IPS-18c (cell line): ENCODE results near the gene PEX6.

Source experiments
- H3K4me3 ChIP-seq: 2 replicates; pipeline ENCODE4 v1.7.0; 2013; ENCODE audit warnings: low read depth, mild to moderate bottlenecking, low read length, moderate library complexity; ENCODE audit not compliant: insufficient read depth
- H3K9me3 ChIP-seq: one replicate; pipeline ENCODE4 v1.6.1; 2013; ENCODE audit warnings: mild to moderate bottlenecking, low read length, moderate library complexity; ENCODE audit not compliant: control insufficient read depth, insufficient read depth

The PEX6 gene

DNA sequence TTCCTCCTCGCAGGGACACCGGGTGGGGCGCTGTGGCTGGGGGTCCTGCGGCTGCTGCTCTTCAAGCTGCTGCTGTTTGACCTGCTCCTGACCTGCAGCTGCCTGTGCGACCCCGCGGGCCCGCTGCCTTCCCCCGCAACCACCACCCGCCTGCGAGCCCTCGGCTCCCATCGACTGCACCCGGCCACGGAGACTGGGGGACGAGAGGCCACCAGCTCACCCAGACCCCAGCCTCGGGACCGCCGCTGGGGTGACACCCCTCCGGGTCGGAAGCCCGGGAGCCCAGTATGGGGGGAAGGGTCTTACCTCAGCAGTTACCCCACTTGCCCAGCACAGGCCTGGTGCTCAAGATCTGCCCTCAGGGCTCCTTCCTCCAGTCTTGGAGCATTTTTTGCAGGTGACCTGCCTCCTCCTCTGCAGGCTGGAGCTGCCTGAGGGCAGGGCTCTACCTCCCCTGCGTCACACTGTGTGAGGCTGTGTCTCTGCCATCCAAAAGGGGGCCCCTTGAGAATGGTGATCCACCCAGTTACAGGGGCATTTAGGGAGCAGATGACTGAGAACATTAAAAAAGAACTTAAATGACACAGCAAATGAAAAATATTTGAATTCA, 53.6 kb downstream of the PEX6 start:
- Histone ChIP-seq H3K4me3 (no peak overlapping the region; the same call in 1 of the 2 replicates), H3K9me3 (no peaks in the 10 kb centered on the region)

DNA sequence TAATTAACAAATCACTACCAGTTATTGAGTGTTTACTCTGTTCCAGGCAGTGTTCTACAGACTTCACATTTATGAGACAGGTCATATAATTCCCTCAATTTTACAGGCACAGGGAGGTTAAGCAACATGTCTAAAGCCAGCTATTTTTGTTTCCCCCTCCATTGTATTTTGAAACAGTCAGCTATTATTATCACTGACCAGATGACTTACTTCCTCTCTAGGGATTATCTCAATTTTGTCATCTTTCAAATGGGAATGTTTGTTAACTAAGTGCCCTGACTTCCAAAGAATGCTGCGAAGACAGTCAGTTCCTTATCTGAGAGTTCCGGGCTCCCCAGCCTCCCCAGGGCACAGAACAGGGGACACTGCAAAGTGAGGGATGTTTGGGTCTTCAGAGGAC, 55.3 kb downstream of the PEX6 start:
- H3K9me3 ChIP-seq, result no peaks in the 10 kb centered on the region
- H3K4me3 ChIP-seq, result no peak overlapping the region

DNA sequence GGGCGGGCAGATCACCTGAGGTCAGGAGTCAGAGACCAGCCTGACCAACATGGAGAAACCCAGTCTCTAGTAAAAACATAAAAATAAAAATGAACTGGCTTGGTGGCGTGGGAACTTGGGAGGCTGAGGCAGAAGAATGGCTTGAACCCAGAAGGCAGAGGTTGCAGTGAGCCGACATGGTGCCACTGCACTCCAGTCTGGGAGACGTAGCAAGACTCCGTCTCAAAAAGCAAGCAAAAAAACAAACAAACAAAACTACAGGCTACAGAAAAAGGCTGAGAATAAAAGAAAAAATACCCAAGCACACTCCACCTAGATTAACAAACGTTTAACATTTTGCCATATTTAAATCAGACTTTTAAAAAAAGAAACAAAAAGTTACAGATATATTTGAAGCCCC, 57.2 kb downstream of the PEX6 start:
- no peak overlapping the region for H3K4me3 ChIP-seq
- no peaks in the 10 kb centered on the region for H3K9me3 ChIP-seq

DNA sequence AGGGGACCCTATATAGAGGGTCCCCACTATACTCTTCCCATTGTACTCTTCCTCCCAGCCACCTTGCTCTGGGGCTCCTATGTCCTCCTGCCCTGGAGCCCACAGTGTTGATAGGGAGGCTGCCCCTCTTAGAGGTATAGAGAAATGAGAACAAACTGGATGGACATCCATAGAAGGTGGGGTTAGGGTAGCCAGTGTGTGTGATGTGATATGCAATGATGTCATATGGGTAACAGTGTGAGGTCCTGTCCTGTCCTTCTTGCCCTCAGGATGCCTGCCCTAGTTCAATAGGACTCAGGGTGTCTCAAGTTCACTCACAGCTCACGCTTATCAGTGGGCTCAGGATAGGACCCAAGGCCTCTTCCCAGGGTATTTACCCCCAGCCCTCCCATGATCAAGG, 62.7 kb downstream of the PEX6 start:
- Histone ChIP-seq H3K9me3 (no peaks in the 10 kb centered on the region), H3K4me3 (no peak overlapping the region)

DNA sequence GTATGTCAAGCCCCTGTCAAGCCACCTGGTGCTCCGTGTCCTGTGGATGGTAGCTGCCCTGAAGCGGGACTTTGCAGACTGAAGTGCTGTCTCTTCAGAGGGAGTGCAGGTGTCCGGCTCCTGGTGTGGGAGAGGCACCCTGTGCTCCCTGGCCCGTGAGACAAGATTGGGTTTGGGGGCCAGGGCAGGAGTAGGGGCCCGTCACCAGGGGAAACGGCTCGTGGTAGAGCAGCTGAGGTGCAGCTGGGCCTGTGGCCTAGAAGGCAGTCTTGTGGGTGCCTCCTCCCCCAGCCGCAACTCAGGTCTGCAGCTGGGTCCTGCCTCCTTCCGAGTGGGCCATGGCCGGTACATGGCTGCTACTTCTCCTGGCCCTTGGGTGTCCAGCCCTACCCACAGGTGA, 63.2 kb downstream of the PEX6 start, which contains the start of gene PTCRA:
TSS of gene PTCRA (plus strand) at position 322 of the 400 bp plus-strand sequence. CDS start at position 339, 17 bp downstream.
- Histone ChIP-seq H3K9me3 (peaks cover 2% of the 10 kb centered on the region), H3K4me3 (no peak within 1 kb of the TSS)

DNA sequence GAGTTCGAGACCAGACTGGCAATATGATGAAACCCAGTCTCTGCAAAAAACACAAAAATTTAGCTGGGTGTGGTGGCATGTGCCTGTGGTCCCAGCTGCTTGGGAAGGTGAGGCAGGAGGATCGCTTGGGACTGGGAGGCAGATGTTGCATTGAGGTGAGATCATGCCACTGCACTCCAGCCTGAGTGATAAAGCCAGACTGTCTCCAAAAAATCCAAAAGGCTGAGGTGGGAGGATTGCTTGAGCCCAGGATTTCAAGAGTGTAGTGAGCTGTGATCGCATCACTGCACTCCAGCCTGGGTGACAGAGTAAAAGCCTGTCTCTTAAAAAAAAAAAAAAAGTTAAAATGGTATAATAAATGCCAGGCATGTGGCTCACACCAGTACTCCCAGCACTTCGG, 64.4 kb downstream of the PEX6 start:
- Histone ChIP-seq H3K4me3 (no peak overlapping the region), H3K9me3 (peaks cover 2% of the 10 kb centered on the region)
